Heart left ventricle (tissue), 13 donors: Measurements from ENCODE around the gene GADD45GIP1.

Experiments used
- CTCF ChIP-seq, 12 donors: fragments of 200-600 bp; sonication (generic) in 4 of 12; IDR thresholded peaks; one replicate each; pipeline versions ENCODE4 v1.5.0 to v1.8.0; 2018 to 2022; ENCODE audit warnings: antibody characterized with exemption in 12 of 12, mild to moderate bottlenecking in 5 of 12
- POLR2A ChIP-seq, 2 donors: fragments of 450-650 bp; IDR thresholded peaks; one replicate each; pipeline ENCODE4 v1.6.1; 2017; ENCODE audit warnings: antibody characterized with exemption in 2 of 2, mild to moderate bottlenecking in 2 of 2, moderate library complexity in 2 of 2
- donor health status: ischemic (EF 13 %, LVEDD 7.1; RV severe dilation, severe dysfunction).
- donor health status: DM: no; HTN: yes; CAD: no.
- donor health status: DM: no; HTN: no; CAD: no.
- donor health status: ischemic (EF 25% LVEDD 6.9; RV normal size, moderate dysfunction).
- donor health status: ischemic (EF 25% LVEDD 5.7; RV mildly dilated, moderate dysfunction).
- donor health status: ischemic (EF 35%, LVEDD 5.7; RV mildly dilated, moderate dysfunction).
- donor health status: nonischemic (EF 11% LVEDD 7.7; RV severe dilation, severe dysfunction).
- donor health status: DM: yes; HTN: yes; CAD: no.
- donor health status: PGD.
- donor health status: ischemic (EF 29% LVEDD 5.4; RV normal size, mild dysfunction).
- donor health status: nonischemic (EF 23%, LVEDD 6.1; RV moderate dilation, normal function).

GRCh38 chr19:12932392-12933286 is 24.4 kb downstream of the GADD45GIP1 start:
- TF ChIP-seq CTCF (IDR thresholded peaks at IDR 0.05): no peak
- no peak for TF ChIP-seq POLR2A (IDR thresholded peaks at IDR 0.05)
